ENCODE results near the gene ZBTB47.

GRCh38 chr3:42666022-42666421, 12.5 kb downstream of the ZBTB47 start:
- TF ChIP-seq CTCF (conservative IDR thresholded peaks at IDR 0.05) (no peak), ZFX (IDR thresholded peaks at IDR 0.05) (no peak)

Data from C4-2B (cell line).